Inferior parietal cortex (tissue), 1 donor: ENCODE results near the gene SPTBN4.
"Not testable (repeated sequence)": the region's sequence is repeated elsewhere in the genome, so short reads cannot be mapped to it uniquely, and the experiment has no call there.

Experiments
- DNase-seq: peaks from one replicate; pipeline ENCODE4 v3.0.0-alpha.2; 2016; ENCODE audit errors: extremely low spot score

The SPTBN4 gene

DNA sequence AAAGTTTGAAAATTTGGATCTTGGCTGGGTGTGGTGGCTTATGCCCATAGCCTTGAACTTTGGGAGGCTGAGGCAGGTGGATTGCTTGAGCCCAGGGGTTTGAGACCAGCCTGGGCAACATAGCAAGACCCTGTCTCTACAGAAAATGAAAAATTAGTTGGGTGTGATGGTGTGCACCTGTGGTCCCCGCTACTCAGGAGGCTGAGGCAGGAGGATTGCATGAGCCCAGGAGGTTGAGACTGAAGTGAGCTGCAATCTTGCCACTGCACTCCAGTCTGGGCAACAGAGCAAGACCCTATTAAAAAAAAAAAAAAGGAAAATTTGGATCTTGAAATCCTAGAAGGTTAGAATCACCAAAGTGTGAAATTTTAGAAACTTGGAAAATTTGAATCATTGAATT lies 97.7 kb downstream of the SPTBN4 start:
- not testable (repeated sequence) for DNase-seq

GRCh38 chr19:40565355-40565754 lies 98.6 kb downstream of the SPTBN4 start:
- no peak for DNase-seq

GRCh38 chr19:40565910-40566495 lies 99.2 kb downstream of the SPTBN4 start:
- DNase-seq = no peak

DNA sequence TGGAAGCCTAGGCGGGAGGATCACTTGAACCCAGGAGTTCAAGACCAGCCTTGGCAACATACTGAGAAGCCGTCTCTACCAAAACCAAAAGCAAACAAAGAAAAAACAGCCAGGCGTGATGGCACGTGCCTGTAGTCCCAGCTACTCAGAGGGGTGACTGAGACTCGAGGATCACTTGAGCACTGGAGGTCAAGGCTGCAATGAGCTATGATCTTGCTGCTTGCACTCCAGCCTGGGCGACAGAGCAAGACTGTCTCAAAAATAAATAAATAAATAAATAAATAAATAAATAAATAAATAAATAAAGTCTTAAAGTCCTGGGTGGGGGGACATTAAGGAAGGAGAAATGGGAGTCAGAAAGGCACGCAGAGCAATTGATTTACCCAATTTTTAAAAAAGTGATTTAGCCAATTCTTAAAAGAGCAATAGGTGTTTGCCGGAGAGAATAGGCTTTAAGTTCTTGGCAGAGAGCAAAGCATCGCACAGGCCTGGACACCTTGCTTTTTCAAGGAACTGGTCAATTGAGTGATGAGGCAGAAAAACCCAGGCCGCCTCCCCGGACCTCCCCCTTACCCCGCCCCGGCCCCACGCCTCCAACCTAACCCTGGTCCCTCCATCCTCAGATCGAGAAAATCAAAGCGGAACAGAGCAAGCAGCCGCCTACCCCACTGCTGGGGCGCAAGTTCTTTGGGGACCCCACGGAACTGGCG lies 100.4 kb downstream of the SPTBN4 start:
- DNase-seq = no peak

GRCh38 chr19:40567750-40568494 lies 101.1 kb downstream of the SPTBN4 start:
- DNase-seq = no peak

DNA sequence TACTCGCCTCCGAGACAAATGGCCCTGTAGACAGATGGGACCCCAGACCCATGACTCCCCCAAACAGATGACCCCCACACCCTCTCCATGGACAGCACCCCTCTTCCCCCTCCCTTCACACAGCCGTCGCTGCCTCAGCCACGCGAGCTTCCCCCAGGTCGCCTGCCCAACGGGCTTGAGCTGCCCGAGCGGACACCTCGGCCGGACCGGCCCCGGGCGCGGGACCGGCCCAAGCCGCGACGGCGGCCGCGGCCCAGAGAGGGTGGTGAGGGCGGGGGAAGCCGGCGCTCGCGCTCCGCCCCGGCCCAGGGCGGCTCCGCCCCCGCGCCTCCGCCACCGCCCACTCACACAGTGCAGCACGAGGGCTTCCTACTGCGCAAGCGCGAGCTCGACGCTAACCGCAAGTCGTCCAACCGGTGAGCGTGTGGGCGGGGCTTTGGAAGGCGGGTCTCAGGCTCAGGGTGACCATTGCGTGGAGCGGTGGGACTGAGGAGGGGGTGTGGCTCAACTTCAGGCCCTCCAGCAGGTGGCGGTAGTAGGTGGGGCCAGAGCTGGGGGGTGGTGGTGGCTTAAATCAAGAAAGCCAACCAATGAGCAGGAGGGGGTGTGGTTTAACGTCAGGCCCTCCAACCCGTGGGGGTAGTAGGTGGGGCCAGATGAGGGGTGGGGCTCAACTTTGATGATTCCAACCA lies 103.7 kb downstream of the SPTBN4 start:
- DNase-seq = peak; percentile 97

- no peak for DNase-seq
These were observed 104.2 kb downstream of the SPTBN4 start for GRCh38 chr19:40571005-40571318.

- no peak for DNase-seq
These were observed 105.2 kb downstream of the SPTBN4 start for GRCh38 chr19:40571831-40572495.

- DNase-seq = no peak
These were observed 108.5 kb downstream of the SPTBN4 start for GRCh38 chr19:40575326-40575725.

GRCh38 chr19:40576151-40576584 lies 109.4 kb downstream of the SPTBN4 start:
- DNase-seq = no peak

DNA sequence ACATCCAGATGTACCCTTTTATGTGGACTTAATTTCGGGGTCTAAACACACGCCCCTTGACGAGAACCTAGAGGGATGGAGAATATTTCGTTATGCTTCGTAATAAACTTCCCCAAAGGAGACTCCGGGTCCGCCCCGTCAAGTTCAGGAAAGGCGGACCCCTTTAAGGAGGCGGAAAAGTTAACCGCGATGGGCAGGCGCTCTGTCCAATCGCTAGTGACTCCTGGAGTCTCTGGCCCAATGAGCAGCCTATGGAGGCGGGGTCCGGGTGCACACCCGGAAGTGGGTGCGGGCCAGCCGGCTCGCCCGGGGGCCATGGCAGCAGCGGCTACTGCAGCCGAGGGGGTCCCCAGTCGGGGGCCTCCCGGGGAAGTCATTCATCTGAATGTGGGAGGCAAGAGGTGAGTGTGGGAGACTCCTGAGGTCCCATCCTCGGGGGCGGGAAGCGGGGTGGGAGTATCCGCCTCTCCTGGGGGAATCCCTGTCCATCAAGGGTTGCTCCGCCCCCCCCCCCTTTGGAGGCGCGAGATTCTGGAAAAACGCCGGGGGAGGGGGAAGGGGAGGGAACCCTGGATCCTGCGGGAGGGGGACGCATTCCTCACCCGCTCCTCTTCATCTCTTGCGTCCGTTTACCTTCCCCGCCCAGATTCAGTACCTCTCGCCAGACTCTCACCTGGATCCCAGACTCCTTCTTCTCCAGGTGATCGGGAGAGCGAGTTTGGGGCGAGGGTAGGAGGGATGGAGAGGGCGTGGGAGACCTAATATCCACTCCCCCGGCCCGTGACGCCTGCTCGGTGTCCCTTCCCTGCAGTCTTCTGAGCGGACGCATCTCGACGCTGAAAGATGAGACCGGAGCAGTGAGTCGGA lies 110.0 kb downstream of the SPTBN4 start, which contains the start of gene SHKBP1:
TSS of gene SHKBP1 (plus strand) at position 289 of the 867 bp plus-strand sequence. CDS start at position 316, 27 bp downstream.
- DNase-seq = peak; percentile 97

DNA sequence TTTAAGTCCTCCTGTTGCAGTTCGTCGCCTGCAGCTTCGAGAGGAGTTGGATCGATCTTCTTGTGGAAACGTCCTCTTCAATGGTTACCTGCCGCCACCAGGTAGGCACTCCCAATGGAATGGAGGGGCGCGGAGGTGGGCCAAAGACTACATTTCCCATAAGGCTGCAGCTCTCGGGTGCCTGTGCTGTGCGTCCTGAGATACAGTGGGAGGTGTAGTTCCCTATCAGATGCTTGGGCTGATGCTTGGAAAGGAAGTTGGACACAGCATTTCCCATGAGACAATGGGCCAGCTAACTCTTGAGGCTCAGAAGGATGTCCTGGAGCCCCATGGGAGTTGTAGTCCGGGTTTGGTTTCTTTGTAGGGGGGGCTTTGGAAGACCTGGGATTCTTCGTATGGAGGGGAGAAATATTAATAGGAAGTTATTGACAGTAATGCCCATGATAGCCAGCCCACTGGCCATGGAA lies 111.7 kb downstream of the SPTBN4 start:
- peak; percentile 57 for DNase-seq

DNA sequence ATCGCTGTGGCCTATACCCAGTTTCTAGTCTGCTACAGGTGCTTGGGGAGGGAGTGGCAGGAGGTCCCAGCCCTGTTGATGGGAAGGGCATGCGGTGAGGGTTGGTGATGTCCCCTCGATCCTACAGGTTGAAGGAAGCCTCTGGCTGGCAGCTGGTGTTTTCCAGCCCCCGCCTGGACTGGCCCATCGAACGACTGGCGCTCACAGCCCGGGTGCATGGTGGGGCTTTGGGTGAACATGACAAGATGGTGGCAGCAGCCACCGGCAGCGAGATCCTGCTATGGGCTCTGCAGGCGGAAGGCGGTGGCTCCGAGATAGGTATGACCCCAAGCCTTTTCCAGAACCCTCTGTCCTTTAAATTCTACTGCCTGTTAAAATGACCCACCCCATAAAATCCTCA lies 113.8 kb downstream of the SPTBN4 start:
- no peak for DNase-seq

DNA sequence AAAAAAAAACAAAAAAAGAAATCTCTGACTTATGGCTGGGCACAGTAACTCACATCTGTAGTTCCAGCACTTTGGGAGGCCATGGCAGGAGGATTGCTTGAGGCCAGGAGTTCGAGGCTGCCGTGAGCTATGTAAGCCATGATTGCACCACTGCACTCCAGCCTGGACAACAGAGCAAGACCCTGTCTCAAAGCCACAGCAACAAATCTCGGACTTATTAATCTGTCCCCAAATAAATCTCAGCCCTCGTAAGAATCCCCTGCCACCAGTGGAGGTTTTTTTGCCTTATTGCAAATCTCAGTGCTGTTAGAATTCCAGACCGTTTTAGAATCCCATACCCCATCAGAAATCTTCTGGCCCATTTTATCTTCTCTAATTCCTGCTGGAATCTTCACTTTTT lies 114.7 kb downstream of the SPTBN4 start:
- no peak for DNase-seq

- DNase-seq = no peak
These were observed 115.7 kb downstream of the SPTBN4 start for GRCh38 chr19:40582467-40582866.

DNA sequence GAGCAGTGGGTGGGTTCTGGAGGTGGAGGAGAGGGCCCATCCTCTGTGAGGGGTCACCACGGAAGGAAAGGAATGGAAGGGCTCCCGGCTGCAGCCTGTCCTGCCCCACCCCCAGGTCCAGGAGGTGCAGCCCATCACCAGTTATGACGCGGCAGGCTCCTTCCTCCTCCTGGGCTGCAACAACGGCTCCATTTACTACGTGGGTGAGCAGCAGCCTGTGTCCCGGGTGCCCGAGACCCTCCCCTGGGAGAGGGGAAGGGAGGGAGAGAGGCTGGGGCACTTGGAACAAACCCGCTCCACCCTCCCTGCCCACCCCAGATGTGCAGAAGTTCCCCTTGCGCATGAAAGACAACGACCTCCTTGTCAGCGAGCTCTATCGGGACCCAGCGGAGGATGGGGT lies 116.5 kb downstream of the SPTBN4 start:
- no peak for DNase-seq

DNA sequence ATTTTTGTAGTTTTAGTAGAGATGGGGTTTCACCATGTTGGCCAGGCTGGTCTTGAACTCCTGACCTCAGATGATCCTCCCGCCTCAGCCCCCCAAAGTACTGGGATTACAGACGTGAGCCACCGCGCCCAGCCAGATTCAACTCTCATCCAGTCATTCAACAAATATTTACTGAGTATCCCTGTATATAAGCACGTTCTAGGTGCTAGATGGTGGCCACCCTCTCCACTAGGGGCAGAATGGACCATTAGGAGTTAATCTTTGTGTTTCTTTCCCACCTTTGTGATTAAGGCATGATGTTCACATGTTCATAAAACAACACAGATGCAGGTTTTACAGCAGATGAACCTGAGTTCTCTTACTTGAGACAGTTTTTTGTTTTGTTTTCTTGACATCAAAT lies 117.2 kb downstream of the SPTBN4 start:
- DNase-seq = no peak

GRCh38 chr19:40585241-40585981 lies 118.6 kb downstream of the SPTBN4 start:
- no peak for DNase-seq

DNA sequence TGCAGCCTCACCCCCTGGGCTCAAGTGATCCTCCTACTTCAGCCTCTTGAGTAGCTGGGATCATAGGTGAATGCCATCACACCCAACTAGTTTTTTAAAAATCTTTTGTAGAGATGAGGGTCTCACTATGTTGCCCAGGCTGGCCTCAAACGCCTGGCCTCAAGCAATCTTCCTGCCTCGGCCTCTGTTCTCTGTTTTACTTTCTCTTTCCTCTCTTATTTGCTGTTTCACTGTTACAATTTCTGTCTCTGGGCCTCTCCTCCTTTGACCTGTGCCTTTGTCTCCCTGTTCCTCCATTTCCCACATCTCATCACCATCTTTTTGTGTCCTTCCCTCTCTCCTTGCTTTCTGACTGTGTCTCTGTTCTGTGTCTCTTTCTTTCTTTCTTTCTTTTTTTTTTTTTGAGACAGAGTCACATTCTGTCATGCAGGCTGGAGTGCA lies 119.2 kb downstream of the SPTBN4 start:
- no peak for DNase-seq

DNA sequence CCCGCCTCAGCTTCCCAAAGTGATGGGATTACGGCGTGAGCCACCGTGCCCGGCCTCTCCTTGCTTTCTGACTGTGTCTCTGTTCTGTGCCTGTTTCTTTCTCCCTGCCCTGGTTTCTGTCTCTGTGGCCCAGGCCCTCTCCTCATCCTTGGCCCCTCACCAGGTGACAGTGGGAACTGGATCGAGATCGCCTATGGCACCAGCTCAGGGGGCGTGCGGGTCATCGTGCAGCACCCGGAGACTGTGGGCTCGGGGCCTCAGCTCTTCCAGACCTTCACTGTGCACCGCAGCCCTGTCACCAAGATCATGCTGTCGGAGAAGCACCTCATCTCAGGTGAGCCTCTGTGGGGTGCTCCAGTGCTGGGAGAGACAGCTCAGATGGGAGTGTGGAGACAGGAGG lies 119.8 kb downstream of the SPTBN4 start:
- DNase-seq = no peak
